HL-60 (cell line): ENCODE results near the gene MAGI3.

Experiments used
- POLR2AphosphoS5 ChIP-seq: IDR thresholded peaks from 2 replicates; pipeline ENCODE4 v1.6.1; 2012; ENCODE audit warnings: low read depth
- TF ChIP-seq, protein P1 (sequence below): IDR thresholded peaks from one replicate; pipeline ENCODE4 v1.5.1; 2011; ENCODE audit warnings: low read length, control low read depth, inconsistent platforms; ENCODE audit not compliant: insufficient read depth

- TF ChIP-seq, protein P1, sequence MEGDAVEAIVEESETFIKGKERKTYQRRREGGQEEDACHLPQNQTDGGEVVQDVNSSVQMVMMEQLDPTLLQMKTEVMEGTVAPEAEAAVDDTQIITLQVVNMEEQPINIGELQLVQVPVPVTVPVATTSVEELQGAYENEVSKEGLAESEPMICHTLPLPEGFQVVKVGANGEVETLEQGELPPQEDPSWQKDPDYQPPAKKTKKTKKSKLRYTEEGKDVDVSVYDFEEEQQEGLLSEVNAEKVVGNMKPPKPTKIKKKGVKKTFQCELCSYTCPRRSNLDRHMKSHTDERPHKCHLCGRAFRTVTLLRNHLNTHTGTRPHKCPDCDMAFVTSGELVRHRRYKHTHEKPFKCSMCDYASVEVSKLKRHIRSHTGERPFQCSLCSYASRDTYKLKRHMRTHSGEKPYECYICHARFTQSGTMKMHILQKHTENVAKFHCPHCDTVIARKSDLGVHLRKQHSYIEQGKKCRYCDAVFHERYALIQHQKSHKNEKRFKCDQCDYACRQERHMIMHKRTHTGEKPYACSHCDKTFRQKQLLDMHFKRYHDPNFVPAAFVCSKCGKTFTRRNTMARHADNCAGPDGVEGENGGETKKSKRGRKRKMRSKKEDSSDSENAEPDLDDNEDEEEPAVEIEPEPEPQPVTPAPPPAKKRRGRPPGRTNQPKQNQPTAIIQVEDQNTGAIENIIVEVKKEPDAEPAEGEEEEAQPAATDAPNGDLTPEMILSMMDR: no peak
- no peak for TF ChIP-seq POLR2AphosphoS5
Observed at GRCh38 chr1:113605146-113605545, 214.8 kb downstream of the MAGI3 start.
